GM10266 (cell line): ENCODE data around the gene ZBTB47.

Experiments
- DNase-seq: peaks from one replicate; pipeline ENCODE4 v3.0.0; 2012; ENCODE audit errors: extremely low spot score
- CTCF ChIP-seq: IDR thresholded peaks from 2 replicates; pipeline ENCODE4 v1.5.1; 2012; ENCODE audit warnings: mild to moderate bottlenecking, low read depth; ENCODE audit not compliant: control insufficient read depth, insufficient read depth; ENCODE audit errors: missing control alignments

Gene ZBTB47

GRCh38 chr3:42665050-42665878 lies 11.8 kb downstream of the ZBTB47 start:
- DNase-seq = peak; percentile 27
- no peak for TF ChIP-seq CTCF

DNA sequence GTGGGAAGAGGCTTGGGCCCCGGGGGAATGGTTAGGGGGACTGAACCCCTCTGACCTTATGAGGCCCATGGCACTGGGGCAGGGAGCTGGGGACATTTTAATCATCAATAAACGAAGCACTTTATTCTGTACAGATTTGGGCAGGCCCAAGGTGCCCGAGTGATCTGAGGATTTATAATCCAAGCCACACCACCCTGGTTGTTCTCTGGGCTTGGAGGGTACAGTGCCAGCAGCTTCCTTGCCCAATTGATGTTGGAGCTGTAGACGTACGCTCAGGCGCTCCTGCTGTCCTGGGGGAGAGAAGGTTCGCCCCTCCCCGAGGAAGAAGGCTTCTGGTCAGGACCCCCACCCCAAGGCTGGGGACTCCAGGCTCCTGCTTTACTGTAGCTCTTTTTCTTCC lies 12.5 kb downstream of the ZBTB47 start:
- no peak for TF ChIP-seq CTCF
- peak; percentile 17 for DNase-seq

DNA sequence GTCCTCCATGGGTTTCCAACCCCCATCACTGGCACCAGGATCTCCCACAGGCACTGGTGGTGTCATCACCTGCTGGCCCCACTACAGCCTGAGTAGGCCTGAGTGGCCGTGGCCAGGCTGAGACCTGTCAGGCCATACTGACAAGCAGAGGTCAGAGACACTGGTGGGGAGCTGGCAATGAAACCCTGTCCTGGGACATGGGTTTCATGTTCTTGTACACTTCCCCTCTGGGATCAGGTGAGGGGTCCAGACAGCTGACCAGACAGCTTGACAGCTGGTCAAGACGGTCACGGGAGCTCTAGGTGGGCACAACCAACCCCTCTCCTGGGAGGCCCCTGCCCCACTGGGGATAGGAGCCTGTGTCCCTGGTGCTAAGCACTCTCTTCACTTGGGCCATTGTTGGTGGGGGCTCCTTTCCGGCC lies 13.1 kb downstream of the ZBTB47 start:
- peak; percentile 13 for DNase-seq
- no peak for TF ChIP-seq CTCF

- DNase-seq = no peak
Measured at GRCh38 chr3:42667096-42667522, 13.6 kb downstream of the ZBTB47 start.

GRCh38 chr3:42667523-42668412 lies 14.3 kb downstream of the ZBTB47 start:
- TF ChIP-seq CTCF = no peak
- peak; percentile 7 for DNase-seq

More at GRCh38 chr3:42667096-42667522, 13.6 kb downstream of the ZBTB47 start:
- TF ChIP-seq CTCF = no peak

- no peak for TF ChIP-seq CTCF
- no peak for DNase-seq
Measured at GRCh38 chr3:42668413-42668760, 14.9 kb downstream of the ZBTB47 start.
